Thoracic aorta (tissue), 2 donors: ENCODE results near the gene RRN3. TPM values are rescaled to one million over a fixed set of nuclear protein-coding genes. Genes with fewer than 3 reads are reported as not detected.
"Not testable (repeated sequence)": the region's sequence is repeated elsewhere in the genome, so short reads cannot be mapped to it uniquely, and the experiment has no call there.

Source experiments
- ATAC-seq: fragments of 150-250 bp; one replicate; pipeline ENCODE4 v1.8.0; 2017; ENCODE audit warnings: low read depth; ENCODE audit not compliant: insufficient number of reproducible peaks, low FRiP score
- DNase-seq: peaks from one replicate; pipeline ENCODE4 v3.0.0-alpha.2; 2020; ENCODE audit warnings: low spot score
- H3K27ac ChIP-seq, 2 donors: fragments of 200-600 bp; sonication (generic); 1 replicate in 1 of 2; 2 replicates in 1 of 2; pipeline ENCODE4 v1.5.1; 2016; ENCODE audit warnings: mild to moderate bottlenecking in 2 of 2, moderate library complexity in 2 of 2
- H3K27me3 ChIP-seq: fragments of 200-600 bp; sonication (generic); replicated peaks from 2 replicates; pipeline ENCODE4 v1.6.0; 2016; ENCODE audit warnings: mild to moderate bottlenecking; ENCODE audit not compliant: insufficient read depth
- H3K36me3 ChIP-seq: fragments of 200-600 bp; sonication (generic); one replicate; pipeline ENCODE4 v1.5.1; 2016
- H3K4me1 ChIP-seq, 2 donors: fragments of 200-600 bp; sonication (generic); 1 replicate in 1 of 2; 2 replicates in 1 of 2; pipeline versions ENCODE4 v1.5.1 to v1.6.0; 2016; ENCODE audit warnings: low read depth in 2 of 2, mild to moderate bottlenecking in 1 of 2; ENCODE audit not compliant: control insufficient read depth in 1 of 2
- H3K4me3 ChIP-seq: fragments of 200-600 bp; sonication (generic); 2 replicates; pipeline ENCODE4 v1.5.1; 2016; ENCODE audit warnings: mild to moderate bottlenecking
- H3K9me3 ChIP-seq: fragments of 200-600 bp; sonication (generic); 2 replicates; pipeline ENCODE4 v1.5.1; 2016
- CTCF ChIP-seq: fragments of 200-600 bp; sonication (generic); IDR thresholded peaks from one replicate; pipeline ENCODE4 v1.5.1; 2019; ENCODE audit warnings: antibody characterized with exemption
- total RNA-seq, 2 donors: library from RNA; depleted of rRNA; stranded (reverse); fragments of >200 nt; gene quantifications; one replicate each; pipeline versions ENCODE4 v1.1.0 to v1.2.3, GENCODE V29; 2016

The RRN3 gene
- total RNA-seq, 2 donors from 2014 or later = 25.0 to 30.2 TPM

DNA sequence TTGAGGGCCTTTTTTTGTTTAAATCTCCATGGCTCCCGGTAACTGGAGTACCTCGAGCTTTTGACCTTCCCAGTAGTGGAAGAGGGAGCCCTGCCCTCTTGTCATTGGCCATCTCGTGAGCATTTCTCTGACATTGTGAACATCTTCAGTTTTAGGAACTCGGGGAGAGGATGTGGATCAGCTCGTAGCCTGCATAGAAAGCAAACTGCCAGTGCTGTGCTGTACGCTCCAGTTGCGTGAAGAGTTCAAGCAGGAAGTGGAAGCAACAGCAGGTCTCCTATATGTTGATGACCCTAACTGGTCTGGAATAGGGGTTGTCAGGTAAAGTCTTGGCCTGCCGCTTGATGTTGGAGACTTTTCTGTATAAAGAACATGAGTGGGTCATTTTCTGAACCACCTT is 62.5 kb downstream of the RRN3 start:
- DNase-seq (no peak), ATAC-seq (no peak)
- no peak for TF ChIP-seq CTCF
- Histone ChIP-seq H3K27ac (no peak overlapping the region), H3K9me3 (no peaks in the 10 kb centered on the region), H3K36me3 (peaks cover 59% of the 10 kb centered on the region), H3K4me1 (peaks cover 0 to 13% of the 10 kb centered on the region in 2 donors), H3K4me3 (no peak overlapping the region), H3K27me3 (no peaks in the 10 kb centered on the region)

DNA sequence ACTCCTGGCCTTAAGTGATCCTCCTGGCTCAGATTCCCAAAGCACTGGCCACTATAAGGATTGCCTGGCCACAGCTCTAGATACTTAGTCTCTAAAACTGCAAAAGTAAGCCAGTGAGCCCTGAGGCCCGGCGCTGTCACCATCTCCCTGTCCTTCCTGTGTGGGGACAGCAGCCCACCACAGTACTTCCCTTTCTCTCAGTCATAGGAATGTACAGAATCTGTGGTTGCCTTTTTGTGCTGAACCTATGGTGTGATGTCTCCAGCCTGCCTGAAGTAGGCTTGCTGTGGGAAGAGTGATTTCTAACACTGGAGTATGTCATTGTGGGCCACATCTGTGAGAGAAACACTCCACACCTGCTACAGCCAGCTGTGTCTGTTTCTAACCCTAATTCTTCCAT is 62.9 kb downstream of the RRN3 start:
- no peak for DNase-seq
- H3K27ac ChIP-seq = no peak overlapping the region
- no peak overlapping the region for H3K4me3 ChIP-seq
- H3K27me3 ChIP-seq = no peaks in the 10 kb centered on the region
- ATAC-seq = no peak
- no peak for TF ChIP-seq CTCF
- peaks cover 57% of the 10 kb centered on the region for H3K36me3 ChIP-seq
- H3K9me3 ChIP-seq = no peaks in the 10 kb centered on the region
- H3K4me1 ChIP-seq = peaks cover 0 to 13% of the 10 kb centered on the region in 2 donors

- ATAC-seq, H3K9me3 ChIP-seq, DNase-seq, H3K27me3 ChIP-seq, H3K27ac ChIP-seq, H3K4me3 ChIP-seq: not testable (repeated sequence)
- Histone ChIP-seq H3K4me1 (peaks cover 10 to 25% of the 10 kb centered on the region in 2 donors), H3K36me3 (peaks cover 48% of the 10 kb centered on the region)
Measured at GRCh38 chr16:15029749-15030148, 64.3 kb downstream of the RRN3 start.

- H3K4me1 ChIP-seq = peaks cover 10 to 30% of the 10 kb centered on the region in 2 donors
- peak overlapping the region; percentile 39 to 40 for H3K27ac ChIP-seq
- not testable (repeated sequence) for ATAC-seq, H3K4me3 ChIP-seq, H3K27me3 ChIP-seq, H3K9me3 ChIP-seq, DNase-seq
- H3K36me3 ChIP-seq = peaks cover 43% of the 10 kb centered on the region
Measured at GRCh38 chr16:15028801-15029698, 65.0 kb downstream of the RRN3 start.

- not testable (repeated sequence) for H3K27me3 ChIP-seq, DNase-seq, H3K4me3 ChIP-seq, H3K9me3 ChIP-seq, ATAC-seq
- peak overlapping the region in 1 of 2 donors; percentile 39 for H3K27ac ChIP-seq
- H3K4me1 ChIP-seq = peaks cover 10 to 30% of the 10 kb centered on the region in 2 donors
- H3K36me3 ChIP-seq = peaks cover 43% of the 10 kb centered on the region
Measured at GRCh38 chr16:15028345-15028715, 65.7 kb downstream of the RRN3 start.

DNA sequence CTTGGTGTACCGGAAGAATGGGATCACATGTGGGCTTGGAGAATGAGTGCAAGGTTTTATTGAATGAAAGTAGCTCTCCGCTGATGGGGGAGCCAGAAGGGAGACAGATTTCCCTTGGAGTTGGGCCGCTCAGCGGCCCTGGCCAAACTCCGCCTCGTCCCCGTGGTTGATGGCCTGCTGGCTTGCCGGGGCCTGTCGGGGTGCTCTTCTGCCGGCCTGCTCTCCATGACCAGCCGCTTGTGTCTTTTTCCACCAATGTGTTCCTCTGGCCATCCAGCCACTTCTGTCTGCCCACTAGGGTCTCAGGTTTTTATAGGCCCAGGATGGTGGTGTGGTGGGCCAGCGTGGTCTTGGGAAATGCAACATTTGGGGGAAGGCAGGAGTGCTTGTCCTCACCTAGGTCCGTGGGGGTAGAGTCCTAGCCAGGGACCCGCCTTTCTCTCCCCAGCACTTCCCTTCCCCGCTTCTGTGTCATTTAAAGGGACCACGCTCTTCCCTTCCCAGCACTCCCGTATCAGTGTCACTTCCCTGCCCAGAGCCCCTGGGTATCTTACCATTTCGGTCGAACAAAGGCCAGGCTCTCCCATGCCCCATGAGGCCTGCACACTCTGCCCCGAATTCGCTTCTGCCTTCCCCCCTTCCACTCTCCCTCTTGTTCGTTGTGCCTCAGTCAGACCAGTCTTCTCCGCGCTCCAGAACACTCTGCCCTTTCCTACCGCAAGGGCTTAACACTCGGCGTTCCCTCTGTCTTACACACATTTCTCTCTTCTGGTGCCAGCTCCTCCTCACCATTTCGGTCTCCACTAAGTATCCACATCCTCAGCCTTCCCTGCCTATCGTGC is 66.3 kb downstream of the RRN3 start:
- not testable (repeated sequence) for H3K4me3 ChIP-seq, H3K27me3 ChIP-seq, H3K9me3 ChIP-seq, DNase-seq, ATAC-seq
- peaks cover 10 to 30% of the 10 kb centered on the region in 2 donors for H3K4me1 ChIP-seq
- peak overlapping the region; percentile 12 to 39 for H3K27ac ChIP-seq
- peaks cover 44% of the 10 kb centered on the region for H3K36me3 ChIP-seq

DNA sequence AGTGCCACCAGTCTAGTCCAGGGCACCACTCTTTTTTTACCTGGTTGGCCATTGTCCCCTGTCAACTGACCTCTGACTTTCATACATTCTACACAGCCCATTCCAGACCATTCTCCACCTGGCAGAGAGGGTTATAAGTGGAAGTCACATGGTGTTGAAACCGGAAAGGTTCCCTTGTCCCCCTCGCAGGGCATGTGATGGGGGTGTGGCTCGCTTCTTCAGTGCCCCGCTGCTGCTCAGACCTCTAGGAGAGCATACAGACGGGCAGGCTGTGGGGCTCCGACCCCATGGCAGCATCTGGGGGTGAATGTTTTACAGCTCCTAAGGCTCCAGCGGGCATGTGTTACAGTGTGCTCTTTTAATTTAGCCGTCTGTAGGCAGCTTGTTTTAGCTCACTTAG is 67.0 kb downstream of the RRN3 start:
- not testable (repeated sequence) for H3K4me3 ChIP-seq, DNase-seq, H3K27me3 ChIP-seq, H3K27ac ChIP-seq, H3K9me3 ChIP-seq, ATAC-seq
- H3K4me1 ChIP-seq = peaks cover 10 to 30% of the 10 kb centered on the region in 2 donors
- peaks cover 44% of the 10 kb centered on the region for H3K36me3 ChIP-seq

GRCh38 chr16:15025234-15025951 is 68.7 kb downstream of the RRN3 start:
- H3K4me1 ChIP-seq = peaks cover 10 to 36% of the 10 kb centered on the region in 2 donors
- H3K9me3 ChIP-seq, H3K4me3 ChIP-seq, H3K27me3 ChIP-seq, DNase-seq: not testable (repeated sequence)
- H3K36me3 ChIP-seq = peaks cover 34% of the 10 kb centered on the region
- peak overlapping the region; percentile 17 to 51 for H3K27ac ChIP-seq
- peak; percentile 26 for ATAC-seq

GRCh38 chr16:15024858-15025199 is 69.2 kb downstream of the RRN3 start:
- H3K36me3 ChIP-seq = peaks cover 34% of the 10 kb centered on the region
- H3K9me3 ChIP-seq, ATAC-seq, H3K4me3 ChIP-seq, H3K27me3 ChIP-seq, DNase-seq: not testable (repeated sequence)
- peak overlapping the region; percentile 17 to 51 for H3K27ac ChIP-seq
- H3K4me1 ChIP-seq = peaks cover 10 to 36% of the 10 kb centered on the region in 2 donors
